Measurements from ENCODE around the gene CACNA2D4.

The CACNA2D4 gene

DNA sequence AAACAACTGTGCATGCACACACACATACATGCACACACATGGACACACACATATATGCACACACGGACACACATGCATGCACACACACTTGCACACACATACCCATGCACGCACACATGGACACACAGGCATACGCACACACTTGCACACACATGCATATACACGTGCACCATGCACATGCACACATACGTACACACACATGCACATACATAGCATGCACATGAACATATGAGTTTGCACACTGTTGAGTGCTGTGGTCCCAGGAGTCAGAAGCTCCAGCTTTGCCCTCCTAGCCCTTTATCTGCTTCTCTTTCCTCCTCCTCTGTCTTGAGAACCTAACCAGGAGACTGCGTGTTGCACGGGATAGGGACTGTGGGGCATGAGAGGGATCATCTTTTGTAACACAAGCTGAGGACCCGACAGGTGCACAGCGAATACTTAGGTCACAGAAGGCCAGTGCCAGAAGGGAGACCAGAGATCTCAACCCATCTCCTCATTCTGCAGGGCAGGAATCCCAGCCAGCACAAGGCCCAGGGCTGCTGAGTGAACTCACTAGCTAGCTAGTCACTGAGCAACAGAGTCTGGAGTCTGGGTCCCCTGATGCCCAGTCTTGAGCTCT lies 101.6 kb downstream of the CACNA2D4 start:
- no peak overlapping the region for H3K4me3 ChIP-seq (replicated peaks; ENCODE audit: low read depth, low read length)
- H3K36me3 ChIP-seq (ENCODE audit: control insufficient read depth, insufficient read depth, low read length), result no peaks in the 10 kb centered on the region
- peaks cover 6% of the 10 kb centered on the region; the same call in 1 of the 2 replicates for H3K27me3 ChIP-seq (replicated peaks; ENCODE audit: control insufficient read depth, insufficient read depth, low read length)
- TF ChIP-seq, protein P1, sequence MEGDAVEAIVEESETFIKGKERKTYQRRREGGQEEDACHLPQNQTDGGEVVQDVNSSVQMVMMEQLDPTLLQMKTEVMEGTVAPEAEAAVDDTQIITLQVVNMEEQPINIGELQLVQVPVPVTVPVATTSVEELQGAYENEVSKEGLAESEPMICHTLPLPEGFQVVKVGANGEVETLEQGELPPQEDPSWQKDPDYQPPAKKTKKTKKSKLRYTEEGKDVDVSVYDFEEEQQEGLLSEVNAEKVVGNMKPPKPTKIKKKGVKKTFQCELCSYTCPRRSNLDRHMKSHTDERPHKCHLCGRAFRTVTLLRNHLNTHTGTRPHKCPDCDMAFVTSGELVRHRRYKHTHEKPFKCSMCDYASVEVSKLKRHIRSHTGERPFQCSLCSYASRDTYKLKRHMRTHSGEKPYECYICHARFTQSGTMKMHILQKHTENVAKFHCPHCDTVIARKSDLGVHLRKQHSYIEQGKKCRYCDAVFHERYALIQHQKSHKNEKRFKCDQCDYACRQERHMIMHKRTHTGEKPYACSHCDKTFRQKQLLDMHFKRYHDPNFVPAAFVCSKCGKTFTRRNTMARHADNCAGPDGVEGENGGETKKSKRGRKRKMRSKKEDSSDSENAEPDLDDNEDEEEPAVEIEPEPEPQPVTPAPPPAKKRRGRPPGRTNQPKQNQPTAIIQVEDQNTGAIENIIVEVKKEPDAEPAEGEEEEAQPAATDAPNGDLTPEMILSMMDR (IDR thresholded peaks at IDR 0.05; ENCODE audit: insufficient read depth, low read length, poor library complexity, severe bottlenecking), result no peak
- DNase-seq (ENCODE audit: extremely low read depth, insufficient read length), result no peak

DNA sequence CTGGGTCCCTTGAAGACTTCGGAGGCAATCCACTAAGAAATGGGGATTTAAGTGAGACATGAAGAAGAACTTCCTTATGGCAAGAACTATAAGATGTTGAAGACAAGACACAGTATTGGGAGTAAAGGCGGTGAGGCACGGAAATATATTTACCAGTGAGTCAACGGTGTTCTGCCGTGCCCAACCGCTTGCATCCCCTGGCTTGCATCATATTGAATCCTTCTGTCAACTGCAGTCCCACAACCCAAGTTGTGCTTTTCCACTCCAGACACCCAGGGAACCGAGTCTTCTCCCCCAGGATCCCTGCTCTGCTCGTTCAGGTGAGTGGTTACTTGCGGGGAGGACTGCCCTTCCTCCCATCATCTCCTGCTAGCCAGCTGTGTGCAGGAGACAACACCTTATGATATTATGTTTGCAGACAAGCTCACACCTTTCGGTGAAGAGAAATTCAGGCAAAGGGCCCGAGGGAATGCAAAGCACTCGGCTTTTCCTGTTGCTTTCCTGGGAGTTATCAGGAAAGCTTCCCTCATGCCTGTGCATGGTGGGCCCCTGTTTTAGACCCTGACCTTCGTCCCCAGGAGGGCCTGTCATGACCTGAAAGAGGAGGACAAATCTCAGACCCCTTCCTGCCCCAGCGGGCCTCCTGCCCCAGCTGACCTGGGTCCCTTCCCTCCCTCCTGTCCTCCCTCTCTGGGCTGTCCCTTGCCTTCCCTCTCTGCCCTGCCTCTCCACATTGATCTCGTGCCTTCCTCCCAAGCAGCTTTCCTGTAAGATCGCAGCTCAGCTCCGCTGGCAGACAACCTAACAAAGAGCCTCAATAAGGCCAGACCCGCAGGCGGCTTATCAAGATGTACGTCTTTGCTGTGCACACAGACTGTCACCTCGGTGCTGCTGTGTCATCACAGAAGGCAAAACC lies 102.4 kb downstream of the CACNA2D4 start:
- no peak for DNase-seq (ENCODE audit: extremely low read depth, insufficient read length)
- H3K36me3 ChIP-seq (ENCODE audit: control insufficient read depth, insufficient read depth, low read length), result no peaks in the 10 kb centered on the region
- H3K4me3 ChIP-seq (replicated peaks; ENCODE audit: low read depth, low read length), result no peak overlapping the region
- peaks cover 4% of the 10 kb centered on the region; the same call in 1 of the 2 replicates for H3K27me3 ChIP-seq (replicated peaks; ENCODE audit: control insufficient read depth, insufficient read depth, low read length)
- TF ChIP-seq, protein P1 (IDR thresholded peaks at IDR 0.05; ENCODE audit: insufficient read depth, low read length, poor library complexity, severe bottlenecking), result no peak

GRCh38 chr12:1815108-1815507 lies 103.3 kb downstream of the CACNA2D4 start:
- no peak for DNase-seq (ENCODE audit: extremely low read depth, insufficient read length)
- TF ChIP-seq, protein P1 (IDR thresholded peaks at IDR 0.05; ENCODE audit: insufficient read depth, low read length, poor library complexity, severe bottlenecking), result no peak
- Histone ChIP-seq H3K27me3 (replicated peaks; ENCODE audit: control insufficient read depth, insufficient read depth, low read length) (peaks cover 4% of the 10 kb centered on the region; the same call in 1 of the 2 replicates), H3K36me3 (ENCODE audit: control insufficient read depth, insufficient read depth, low read length) (no peaks in the 10 kb centered on the region), H3K4me3 (replicated peaks; ENCODE audit: low read depth, low read length) (no peak overlapping the region)

- no peaks in the 10 kb centered on the region for H3K36me3 ChIP-seq (ENCODE audit: control insufficient read depth, insufficient read depth, low read length)
- TF ChIP-seq, protein P1 (IDR thresholded peaks at IDR 0.05; ENCODE audit: insufficient read depth, low read length, poor library complexity, severe bottlenecking), result no peak
- H3K4me3 ChIP-seq (replicated peaks; ENCODE audit: low read depth, low read length), result no peak overlapping the region
- DNase-seq (ENCODE audit: extremely low read depth, insufficient read length), result no peak
- H3K27me3 ChIP-seq (replicated peaks; ENCODE audit: control insufficient read depth, insufficient read depth, low read length), result 0 out of 2 replicates have a peak, but pooled peaks cover under 1% of the 10 kb centered on the region
These were observed 104.2 kb downstream of the CACNA2D4 start for GRCh38 chr12:1814266-1814665.

GRCh38 chr12:1812650-1813302 lies 105.7 kb downstream of the CACNA2D4 start:
- DNase-seq (ENCODE audit: extremely low read depth, insufficient read length), result no peak
- H3K27me3 ChIP-seq (replicated peaks; ENCODE audit: control insufficient read depth, insufficient read depth, low read length), result no peaks in the 10 kb centered on the region
- TF ChIP-seq, protein P1 (IDR thresholded peaks at IDR 0.05; ENCODE audit: insufficient read depth, low read length, poor library complexity, severe bottlenecking), result no peak
- H3K4me3 ChIP-seq (replicated peaks; ENCODE audit: low read depth, low read length), result no peak overlapping the region
- H3K36me3 ChIP-seq (ENCODE audit: control insufficient read depth, insufficient read depth, low read length), result no peaks in the 10 kb centered on the region
